Measurements from ENCODE around the gene FBXO42. TPM values are rescaled to one million over a fixed set of nuclear protein-coding genes. Genes with fewer than 3 reads are reported as not detected.

The FBXO42 gene
- total and polyA plus RNA-seq, 4 donors, result 5.9 to 9.4 (median 6.5) TPM

GRCh38 chr1:16218674-16219071 lies 133.6 kb downstream of the FBXO42 start:
- DNase-seq (ENCODE audit: low spot score), result no peak
- Histone ChIP-seq H3K9ac (ENCODE audit: low read depth in 1 of 2, low read length in 2 of 2) (no peak overlapping the region), H3K36me3 (ENCODE audit: control insufficient read depth in 4 of 4, insufficient read depth in 3 of 4, low read depth in 1 of 4, low read length in 3 of 4) (no peaks in the 10 kb centered on the region), H3K4me3 (ENCODE audit: low read depth in 1 of 3, low read length in 3 of 3) (no peak overlapping the region), H3K27me3 (ENCODE audit: control insufficient read depth in 4 of 4, insufficient read depth in 4 of 4, low read length in 3 of 4) (no peaks in the 10 kb centered on the region), H3K27ac (ENCODE audit: low read depth in 1 of 2, low read length in 2 of 2) (no peak overlapping the region), H3K9me3 (ENCODE audit: control insufficient read depth in 4 of 4, low read length in 3 of 4) (no peaks in the 10 kb centered on the region), H3K4me1 (ENCODE audit: control insufficient read depth in 4 of 4, insufficient read depth in 4 of 4, low read length in 3 of 4) (peaks cover 3 to 18% (median 10%) of the 10 kb centered on the region in 4 donors)
- 96% methylated on average over 6 of the region's 6 CpGs for WGBS
- no peak for TF ChIP-seq JUND (IDR thresholded peaks at IDR 0.05)
- no peak for TF ChIP-seq SP1 (IDR thresholded peaks at IDR 0.05)
- TF ChIP-seq FOXA2 (IDR thresholded peaks at IDR 0.05), result no peak
- no peak for TF ChIP-seq HNF4G (IDR thresholded peaks at IDR 0.05)
- TF ChIP-seq FOXA1 (IDR thresholded peaks at IDR 0.05), result no peak
- no peak for TF ChIP-seq MAX (IDR thresholded peaks at IDR 0.05)
- no peak for TF ChIP-seq ATF3 (IDR thresholded peaks at IDR 0.05)
- TF ChIP-seq RAD21 (IDR thresholded peaks at IDR 0.05), result no peak
- no peak for TF ChIP-seq RXRA (IDR thresholded peaks at IDR 0.05)
- TF ChIP-seq REST (IDR thresholded peaks at IDR 0.05), result no peak
- TF ChIP-seq YY1 (IDR thresholded peaks at IDR 0.05), result no peak
- TF ChIP-seq CTCF (IDR thresholded peaks at IDR 0.05; ENCODE audit: low read depth, low read length, missing input control), result no peak
- TF ChIP-seq NR2F2 (IDR thresholded peaks at IDR 0.05), result no peak
- no peak for TF ChIP-seq ZBTB33 (IDR thresholded peaks at IDR 0.05)

- TF ChIP-seq ATF3 (IDR thresholded peaks at IDR 0.05) (no peak), SP1 (IDR thresholded peaks at IDR 0.05) (no peak)
- Histone ChIP-seq H3K27ac (ENCODE audit: low read depth in 1 of 2, low read length in 2 of 2) (no peak overlapping the region), H3K27me3 (ENCODE audit: control insufficient read depth in 4 of 4, insufficient read depth in 4 of 4, low read length in 3 of 4) (no peaks in the 10 kb centered on the region), H3K9ac (ENCODE audit: low read depth in 1 of 2, low read length in 2 of 2) (no peak overlapping the region), H3K36me3 (ENCODE audit: control insufficient read depth in 4 of 4, insufficient read depth in 3 of 4, low read depth in 1 of 4, low read length in 3 of 4) (no peaks in the 10 kb centered on the region), H3K4me1 (ENCODE audit: control insufficient read depth in 4 of 4, insufficient read depth in 4 of 4, low read length in 3 of 4) (peaks cover 3 to 18% (median 10%) of the 10 kb centered on the region in 4 donors), H3K9me3 (ENCODE audit: control insufficient read depth in 4 of 4, low read length in 3 of 4) (no peaks in the 10 kb centered on the region), H3K4me3 (ENCODE audit: low read depth in 1 of 3, low read length in 3 of 3) (no peak overlapping the region)
- WGBS, result 84% methylated on average over 12 of the region's 12 CpGs
- DNase-seq (ENCODE audit: low spot score), result no peak
Observed at GRCh38 chr1:16218014-16218673, 134.1 kb downstream of the FBXO42 start.
